Measurements from ENCODE around the gene ITGA1.

Gene ITGA1

DNA sequence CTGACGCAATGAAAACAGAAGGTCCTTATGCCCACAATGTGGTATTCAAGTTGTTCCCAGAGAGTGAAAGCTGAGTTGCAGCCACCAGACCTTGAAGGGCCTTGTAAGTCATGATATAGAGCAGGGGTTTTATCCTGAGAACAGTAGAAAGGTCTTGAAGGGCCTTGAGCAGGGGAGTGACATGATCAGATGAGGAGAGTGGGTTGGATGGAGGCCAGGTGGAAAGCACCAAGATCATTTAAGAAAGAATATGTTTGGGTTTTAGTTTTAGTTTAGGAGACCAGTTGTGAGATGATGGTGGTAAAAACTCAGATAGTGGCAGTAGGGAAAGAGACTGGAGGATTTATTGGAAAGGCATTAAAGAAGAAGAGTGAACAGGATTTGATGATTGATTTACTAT lies 207.4 kb downstream of the ITGA1 start:
- no peaks in the 10 kb centered on the region for H3K27me3 ChIP-seq (ENCODE audit: low read depth, low read length)
- no peaks in the 10 kb centered on the region for H4K20me1 ChIP-seq (ENCODE audit: insufficient read depth, low read length)
- H3K9me3 ChIP-seq (ENCODE audit: insufficient read depth, low read length) = no peaks in the 10 kb centered on the region
- H3K9ac ChIP-seq (ENCODE audit: low read length) = no peak overlapping the region
- H3K27ac ChIP-seq (ENCODE audit: low read length) = no peak overlapping the region
- no peak overlapping the region for H3K4me3 ChIP-seq (ENCODE audit: low read length)
- H3K79me2 ChIP-seq (ENCODE audit: low read length) = peaks cover 50% of the 10 kb centered on the region
- peaks cover 20% of the 10 kb centered on the region for H3K36me3 ChIP-seq (replicated peaks; ENCODE audit: low read depth, low read length)
- H2AFZ ChIP-seq (ENCODE audit: low read depth, low read length) = no peak overlapping the region
- peaks cover 60% of the 10 kb centered on the region for H3K4me1 ChIP-seq (ENCODE audit: low read length)
- H3K4me2 ChIP-seq (ENCODE audit: low read length) = no peak overlapping the region
- TF ChIP-seq, protein P1, sequence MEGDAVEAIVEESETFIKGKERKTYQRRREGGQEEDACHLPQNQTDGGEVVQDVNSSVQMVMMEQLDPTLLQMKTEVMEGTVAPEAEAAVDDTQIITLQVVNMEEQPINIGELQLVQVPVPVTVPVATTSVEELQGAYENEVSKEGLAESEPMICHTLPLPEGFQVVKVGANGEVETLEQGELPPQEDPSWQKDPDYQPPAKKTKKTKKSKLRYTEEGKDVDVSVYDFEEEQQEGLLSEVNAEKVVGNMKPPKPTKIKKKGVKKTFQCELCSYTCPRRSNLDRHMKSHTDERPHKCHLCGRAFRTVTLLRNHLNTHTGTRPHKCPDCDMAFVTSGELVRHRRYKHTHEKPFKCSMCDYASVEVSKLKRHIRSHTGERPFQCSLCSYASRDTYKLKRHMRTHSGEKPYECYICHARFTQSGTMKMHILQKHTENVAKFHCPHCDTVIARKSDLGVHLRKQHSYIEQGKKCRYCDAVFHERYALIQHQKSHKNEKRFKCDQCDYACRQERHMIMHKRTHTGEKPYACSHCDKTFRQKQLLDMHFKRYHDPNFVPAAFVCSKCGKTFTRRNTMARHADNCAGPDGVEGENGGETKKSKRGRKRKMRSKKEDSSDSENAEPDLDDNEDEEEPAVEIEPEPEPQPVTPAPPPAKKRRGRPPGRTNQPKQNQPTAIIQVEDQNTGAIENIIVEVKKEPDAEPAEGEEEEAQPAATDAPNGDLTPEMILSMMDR (IDR thresholded peaks at IDR 0.05; ENCODE audit: low read depth, low read length) = no peak
- TF ChIP-seq EZH2phosphoT487 (IDR thresholded peaks at IDR 0.05; ENCODE audit: low read depth) = no peak

DNA sequence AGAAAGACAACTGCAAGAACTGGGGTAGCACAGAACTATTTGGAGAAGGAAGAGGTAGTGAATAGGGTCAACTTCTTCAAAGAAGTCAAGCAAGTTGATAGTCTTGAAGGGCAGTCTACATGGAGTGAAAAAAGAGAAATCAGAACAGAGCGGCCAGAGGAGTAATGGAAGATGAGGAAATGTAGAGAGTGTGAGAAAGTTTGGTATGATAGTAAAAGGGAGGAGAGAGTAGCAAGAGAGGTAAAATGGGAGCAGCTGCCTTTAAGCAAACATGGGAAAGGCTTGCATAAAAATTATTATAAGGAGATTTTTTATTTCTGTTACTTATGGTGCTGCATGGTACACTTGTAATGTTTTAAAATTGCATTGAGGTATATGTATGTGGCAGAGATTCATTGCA lies 208.2 kb downstream of the ITGA1 start:
- Histone ChIP-seq H3K9ac (ENCODE audit: low read length) (no peak overlapping the region), H3K4me1 (ENCODE audit: low read length) (peaks cover 58% of the 10 kb centered on the region), H3K4me2 (ENCODE audit: low read length) (no peak overlapping the region), H3K36me3 (replicated peaks; ENCODE audit: low read depth, low read length) (peaks cover 20% of the 10 kb centered on the region), H3K4me3 (ENCODE audit: low read length) (no peak overlapping the region), H4K20me1 (ENCODE audit: insufficient read depth, low read length) (no peaks in the 10 kb centered on the region), H3K79me2 (ENCODE audit: low read length) (peaks cover 51% of the 10 kb centered on the region), H3K9me3 (ENCODE audit: insufficient read depth, low read length) (no peaks in the 10 kb centered on the region), H3K27ac (ENCODE audit: low read length) (peak overlapping the region; percentile 97), H3K27me3 (ENCODE audit: low read depth, low read length) (no peaks in the 10 kb centered on the region), H2AFZ (ENCODE audit: low read depth, low read length) (no peak overlapping the region)
- TF ChIP-seq EZH2phosphoT487 (IDR thresholded peaks at IDR 0.05; ENCODE audit: low read depth) = no peak
- TF ChIP-seq, protein P1 (IDR thresholded peaks at IDR 0.05; ENCODE audit: low read depth, low read length) = no peak

DNA sequence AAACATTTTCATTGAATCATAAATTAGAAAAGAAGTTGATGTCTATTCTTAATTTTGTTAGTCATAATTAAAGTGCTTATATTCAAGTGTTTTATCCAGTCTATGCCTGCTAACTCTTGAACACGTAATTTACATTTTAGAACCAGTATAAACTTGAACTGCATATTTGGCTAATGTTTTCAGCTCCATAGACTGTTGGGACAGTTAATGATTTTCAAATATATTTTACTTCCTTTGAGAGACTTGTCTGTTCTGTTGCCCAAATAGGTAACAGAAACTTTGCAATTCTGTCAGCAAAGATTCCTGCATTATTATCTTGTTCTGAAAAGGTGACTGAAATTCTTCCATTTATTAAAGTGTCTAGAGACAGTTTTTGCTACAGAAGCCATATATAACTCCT lies 209.3 kb downstream of the ITGA1 start:
- Histone ChIP-seq H3K27me3 (ENCODE audit: low read depth, low read length) (no peaks in the 10 kb centered on the region), H3K27ac (ENCODE audit: low read length) (peak overlapping the region; percentile 97), H3K4me3 (ENCODE audit: low read length) (peak overlapping the region; percentile 42), H3K9me3 (ENCODE audit: insufficient read depth, low read length) (no peaks in the 10 kb centered on the region), H4K20me1 (ENCODE audit: insufficient read depth, low read length) (no peaks in the 10 kb centered on the region), H3K36me3 (replicated peaks; ENCODE audit: low read depth, low read length) (peaks cover 26% of the 10 kb centered on the region), H3K79me2 (ENCODE audit: low read length) (peaks cover 59% of the 10 kb centered on the region), H2AFZ (ENCODE audit: low read depth, low read length) (no peak overlapping the region), H3K9ac (ENCODE audit: low read length) (peak overlapping the region; percentile 53), H3K4me1 (ENCODE audit: low read length) (peaks cover 61% of the 10 kb centered on the region), H3K4me2 (ENCODE audit: low read length) (peak overlapping the region; percentile 89)
- no peak for TF ChIP-seq EZH2phosphoT487 (IDR thresholded peaks at IDR 0.05; ENCODE audit: low read depth)
- TF ChIP-seq, protein P1 (IDR thresholded peaks at IDR 0.05; ENCODE audit: low read depth, low read length) = no peak

DNA sequence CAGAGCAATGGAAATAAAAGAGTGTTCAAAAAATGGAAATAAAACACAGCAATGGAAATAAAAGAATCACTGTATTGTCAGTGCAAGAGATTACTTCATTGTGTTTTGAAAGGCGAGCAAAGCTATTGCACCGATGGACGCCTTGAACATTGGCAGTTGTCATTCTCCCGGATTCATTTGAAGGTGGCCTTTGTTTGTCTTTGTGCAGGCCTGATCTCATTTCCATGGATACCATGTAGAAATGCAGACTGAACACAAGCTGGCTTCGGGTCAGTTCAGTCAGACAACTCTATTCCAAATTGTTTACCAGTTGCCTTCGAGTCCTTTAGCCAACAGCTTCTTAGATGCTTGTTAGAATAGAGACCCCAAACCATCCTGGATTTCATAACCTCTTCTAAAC lies 209.7 kb downstream of the ITGA1 start:
- no peaks in the 10 kb centered on the region for H3K9me3 ChIP-seq (ENCODE audit: insufficient read depth, low read length)
- no peak overlapping the region for H2AFZ ChIP-seq (ENCODE audit: low read depth, low read length)
- no peak for TF ChIP-seq EZH2phosphoT487 (IDR thresholded peaks at IDR 0.05; ENCODE audit: low read depth)
- TF ChIP-seq, protein P1 (IDR thresholded peaks at IDR 0.05; ENCODE audit: low read depth, low read length) = no peak
- peak overlapping the region; percentile 97 for H3K27ac ChIP-seq (ENCODE audit: low read length)
- H4K20me1 ChIP-seq (ENCODE audit: insufficient read depth, low read length) = no peaks in the 10 kb centered on the region
- H3K4me2 ChIP-seq (ENCODE audit: low read length) = peak overlapping the region; percentile 89
- peaks cover 24% of the 10 kb centered on the region for H3K36me3 ChIP-seq (replicated peaks; ENCODE audit: low read depth, low read length)
- H3K79me2 ChIP-seq (ENCODE audit: low read length) = peaks cover 61% of the 10 kb centered on the region
- H3K27me3 ChIP-seq (ENCODE audit: low read depth, low read length) = no peaks in the 10 kb centered on the region
- H3K4me3 ChIP-seq (ENCODE audit: low read length) = peak overlapping the region; percentile 42
- H3K4me1 ChIP-seq (ENCODE audit: low read length) = peaks cover 62% of the 10 kb centered on the region
- peak overlapping the region; percentile 53 for H3K9ac ChIP-seq (ENCODE audit: low read length)
